A673 (cell line): Measurements from ENCODE around the gene ARHGAP21. TPM values are rescaled to one million over a fixed set of nuclear protein-coding genes. Genes with fewer than 3 reads are reported as not detected.

Experiments
- BruUV-seq: library from RNA; stranded (reverse); fragments of 400-500 nt; replicated peaks from 2 replicates; lab custom pipeline; 2021; lab: Mats Ljungman, UMichigan
- CTCF ChIA-PET: fragments of 300-600 bp; sonication (Branson Sonifier 250); formaldehyde crosslinking; loops from one replicate; lab custom pipeline; 2022; ENCODE audit warnings: antibody characterized with exemption; lab: Charles Lee
- POLR2A ChIA-PET: fragments of 300-600 bp; sonication (Branson Sonifier 250); formaldehyde crosslinking; loops from one replicate; lab custom pipeline; 2022; ENCODE audit warnings: antibody characterized with exemption; ENCODE audit not compliant: low non-redundant PET; lab: Charles Lee
- DNase-seq: peaks from one replicate; pipeline ENCODE4 v3.0.0-alpha.2; 2015; ENCODE audit warnings: low spot score
- H3K27ac ChIP-seq: fragments of 200-600 bp; sonication (generic); 2 replicates; pipeline ENCODE4 v1.5.1; 2016; ENCODE audit warnings: mixed run types, low read depth, mild to moderate bottlenecking, mixed read lengths, antibody characterized with exemption, low read length; ENCODE audit not compliant: poor library complexity, severe bottlenecking
- H3K27me3 ChIP-seq: fragments of 200-600 bp; sonication (generic); replicated peaks from 2 replicates; pipeline ENCODE4 v1.6.1; 2017; ENCODE audit warnings: mixed run types, low read depth, mild to moderate bottlenecking, mixed read lengths, antibody characterized with exemption, low read length; ENCODE audit not compliant: insufficient read depth, poor library complexity
- H3K36me3 ChIP-seq: fragments of 200-600 bp; sonication (generic); 2 replicates; pipeline ENCODE4 v1.6.1; 2016; ENCODE audit warnings: mixed run types, mild to moderate bottlenecking, mixed read lengths, antibody characterized with exemption, low read length; ENCODE audit not compliant: insufficient read depth, poor library complexity, severe bottlenecking
- H3K4me1 ChIP-seq: fragments of 200-600 bp; sonication (generic); 2 replicates; pipeline ENCODE4 v1.6.1; 2017; ENCODE audit warnings: mixed run types, mild to moderate bottlenecking, mixed read lengths, antibody characterized with exemption, low read length; ENCODE audit not compliant: insufficient read depth, poor library complexity, severe bottlenecking
- H3K4me3 ChIP-seq: fragments of 200-600 bp; sonication (generic); 2 replicates; pipeline ENCODE4 v1.5.1; 2016; ENCODE audit warnings: low read depth, mixed run types, mild to moderate bottlenecking, mixed read lengths, low read length; ENCODE audit not compliant: poor library complexity, severe bottlenecking
- H3K9me3 ChIP-seq: fragments of 200-600 bp; sonication (generic); 2 replicates; pipeline ENCODE4 v1.6.1; 2016; ENCODE audit warnings: mixed run types, low read depth, mild to moderate bottlenecking, mixed read lengths, antibody characterized with exemption, low read length; ENCODE audit not compliant: poor library complexity, severe bottlenecking
- EZH2 ChIP-seq: fragments of 200-600 bp; sonication (generic); IDR thresholded peaks from 2 replicates; pipeline ENCODE4 v1.6.1; 2017; ENCODE audit warnings: borderline replicate concordance, low read depth, mild to moderate bottlenecking, mixed read lengths, antibody characterized with exemption, low read length; ENCODE audit not compliant: poor library complexity, severe bottlenecking
- intact Hi-C: fragments of 100-400 bp; cut with micrococcal nuclease; formaldehyde crosslinking; loops from one replicate; pipeline ENCODE4 v1.10.0; 2022; ENCODE audit not compliant: unreplicated experiment
- total RNA-seq: library from RNA; stranded (reverse); gene quantifications from 2 replicates; pipeline ENCODE4 v1.2.3, GENCODE V29; 2021
- TF ChIP-seq, protein P1 (sequence below): fragments of 300-800, 200-600 bp; sonication (generic); conservative IDR thresholded peaks from 2 replicates; pipeline ENCODE4 v1.5.1; 2017; ENCODE audit warnings: low read depth, mild to moderate bottlenecking, antibody characterized with exemption, low read length, moderate library complexity, mixed read lengths

Gene ARHGAP21
- total RNA-seq, 1 experiment from 2014 or later, result 68.6 TPM

DNA sequence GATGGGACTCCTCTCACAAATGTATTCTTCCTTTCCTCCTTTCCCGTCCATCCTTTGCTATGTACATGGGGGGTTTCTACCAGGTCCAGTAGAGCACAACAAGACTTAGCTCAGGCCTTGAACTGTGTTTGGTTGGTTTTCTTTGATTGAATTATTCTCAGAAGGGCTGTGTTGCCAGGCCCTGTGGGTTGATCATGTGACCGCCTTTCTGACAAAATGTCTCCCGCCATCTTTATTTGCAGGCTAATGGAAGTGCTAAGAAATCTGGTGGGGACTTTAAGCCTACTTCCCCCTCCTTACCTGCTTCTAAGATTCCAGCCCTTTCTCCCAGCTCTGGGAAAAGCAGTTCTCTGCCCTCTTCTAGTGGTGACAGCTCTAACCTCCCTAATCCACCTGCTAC lies 178.1 kb downstream of the ARHGAP21 start:
- ChIA-PET POLR2A (no interaction called here), CTCF (no interaction called here)
- no peaks in the 10 kb centered on the region for H3K9me3 ChIP-seq
- H3K4me3 ChIP-seq, result no peak overlapping the region
- TF ChIP-seq EZH2, result no peak
- TF ChIP-seq, protein P1, sequence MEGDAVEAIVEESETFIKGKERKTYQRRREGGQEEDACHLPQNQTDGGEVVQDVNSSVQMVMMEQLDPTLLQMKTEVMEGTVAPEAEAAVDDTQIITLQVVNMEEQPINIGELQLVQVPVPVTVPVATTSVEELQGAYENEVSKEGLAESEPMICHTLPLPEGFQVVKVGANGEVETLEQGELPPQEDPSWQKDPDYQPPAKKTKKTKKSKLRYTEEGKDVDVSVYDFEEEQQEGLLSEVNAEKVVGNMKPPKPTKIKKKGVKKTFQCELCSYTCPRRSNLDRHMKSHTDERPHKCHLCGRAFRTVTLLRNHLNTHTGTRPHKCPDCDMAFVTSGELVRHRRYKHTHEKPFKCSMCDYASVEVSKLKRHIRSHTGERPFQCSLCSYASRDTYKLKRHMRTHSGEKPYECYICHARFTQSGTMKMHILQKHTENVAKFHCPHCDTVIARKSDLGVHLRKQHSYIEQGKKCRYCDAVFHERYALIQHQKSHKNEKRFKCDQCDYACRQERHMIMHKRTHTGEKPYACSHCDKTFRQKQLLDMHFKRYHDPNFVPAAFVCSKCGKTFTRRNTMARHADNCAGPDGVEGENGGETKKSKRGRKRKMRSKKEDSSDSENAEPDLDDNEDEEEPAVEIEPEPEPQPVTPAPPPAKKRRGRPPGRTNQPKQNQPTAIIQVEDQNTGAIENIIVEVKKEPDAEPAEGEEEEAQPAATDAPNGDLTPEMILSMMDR, result no peak
- no peak for DNase-seq
- no peak overlapping the region for H3K27ac ChIP-seq
- BruUV-seq, result no TSS peak
- H3K4me1 ChIP-seq, result no peaks in the 10 kb centered on the region
- no peaks in the 10 kb centered on the region for H3K27me3 ChIP-seq
- intact Hi-C loops, result no loop called here
- peaks cover 54% of the 10 kb centered on the region for H3K36me3 ChIP-seq

DNA sequence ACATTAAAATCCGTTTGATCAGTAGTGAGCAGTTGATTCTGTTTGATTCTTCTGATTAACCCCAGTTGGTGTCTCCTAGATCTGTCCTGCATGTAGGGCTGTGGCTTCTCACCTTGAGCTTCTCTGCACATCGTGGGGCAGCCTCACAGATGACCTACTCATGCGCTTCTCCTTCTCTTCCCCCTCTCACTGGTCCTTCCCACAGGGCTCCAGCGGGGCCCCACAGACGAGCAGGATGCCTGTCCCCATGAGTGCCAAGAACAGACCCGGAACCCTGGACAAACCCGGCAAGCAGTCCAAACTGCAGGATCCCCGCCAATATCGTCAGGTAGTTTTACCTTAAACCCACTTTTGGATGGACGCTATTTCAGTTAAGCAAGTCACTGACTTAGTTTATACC lies 178.9 kb downstream of the ARHGAP21 start:
- POLR2A ChIA-PET, result no interaction called here
- Histone ChIP-seq H3K4me1 (no peaks in the 10 kb centered on the region), H3K9me3 (no peaks in the 10 kb centered on the region), H3K36me3 (peaks cover 58% of the 10 kb centered on the region), H3K27me3 (no peaks in the 10 kb centered on the region), H3K27ac (no peak overlapping the region), H3K4me3 (no peak overlapping the region)
- no peak for TF ChIP-seq EZH2
- TF ChIP-seq, protein P1, result no peak
- CTCF ChIA-PET, result no interaction called here
- BruUV-seq, result no TSS peak
- no peak for DNase-seq
- intact Hi-C loops, result no loop called here

DNA sequence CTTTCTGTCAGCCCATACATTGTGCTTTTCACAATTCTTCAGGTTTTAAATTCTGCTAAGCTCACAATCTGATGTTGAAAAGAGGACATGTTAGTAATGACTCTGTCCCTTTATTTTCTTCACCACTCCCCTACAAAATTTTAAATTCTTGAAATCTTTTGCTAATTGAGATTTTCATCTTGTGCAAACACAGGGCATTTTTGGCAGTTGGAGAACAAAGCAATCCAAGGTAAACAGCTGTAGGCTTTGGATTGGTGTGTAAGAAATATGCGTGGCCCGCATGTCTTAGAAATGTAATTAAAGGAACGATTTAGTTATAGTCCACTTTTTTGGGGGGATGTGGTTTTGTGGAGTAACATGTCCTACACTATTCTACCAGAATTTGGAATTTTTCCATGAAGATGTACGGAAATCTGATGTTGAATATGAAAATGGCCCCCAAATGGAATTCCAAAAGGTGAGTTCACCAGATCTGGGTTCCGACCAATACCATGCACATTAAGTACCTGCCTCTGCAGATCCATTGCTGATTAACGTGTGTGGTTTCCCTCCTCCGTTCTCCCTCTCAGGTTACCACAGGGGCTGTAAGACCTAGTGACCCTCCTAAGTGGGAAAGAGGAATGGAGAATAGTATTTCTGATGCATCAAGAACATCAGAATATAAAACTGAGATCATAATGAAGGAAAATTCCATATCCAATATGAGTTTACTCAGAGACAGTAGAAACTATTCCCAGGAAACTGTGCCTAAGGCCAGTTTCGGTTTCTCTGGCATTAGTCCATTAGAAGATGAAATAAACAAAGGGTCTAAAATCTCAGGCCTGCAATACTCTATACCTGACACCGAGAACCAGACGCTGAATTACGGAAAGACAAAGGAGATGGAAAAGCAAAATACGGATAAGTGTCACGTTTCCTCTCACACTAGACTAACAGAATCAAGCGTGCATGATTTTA lies 181.1 kb downstream of the ARHGAP21 start:
- H3K4me3 ChIP-seq, result no peak overlapping the region
- no peaks in the 10 kb centered on the region for H3K9me3 ChIP-seq
- H3K27ac ChIP-seq, result no peak overlapping the region
- H3K4me1 ChIP-seq, result no peaks in the 10 kb centered on the region
- H3K36me3 ChIP-seq, result peaks cover 75% of the 10 kb centered on the region
- ChIA-PET CTCF (no interaction called here), POLR2A (no interaction called here)
- intact Hi-C loops, result no loop called here
- no peak for DNase-seq
- no TSS peak for BruUV-seq
- H3K27me3 ChIP-seq, result no peaks in the 10 kb centered on the region
- TF ChIP-seq, protein P1, result no peak
- TF ChIP-seq EZH2, result no peak
